Measurements from ENCODE around the gene SIT1. TPM values are rescaled to one million over a fixed set of nuclear protein-coding genes. Genes with fewer than 3 reads are reported as not detected.

SIT1 gene
- total RNA-seq, 6 experiments from 2014 or later, result 0.18 to 0.58 (median 0.37) TPM; not detected in 1

DNA sequence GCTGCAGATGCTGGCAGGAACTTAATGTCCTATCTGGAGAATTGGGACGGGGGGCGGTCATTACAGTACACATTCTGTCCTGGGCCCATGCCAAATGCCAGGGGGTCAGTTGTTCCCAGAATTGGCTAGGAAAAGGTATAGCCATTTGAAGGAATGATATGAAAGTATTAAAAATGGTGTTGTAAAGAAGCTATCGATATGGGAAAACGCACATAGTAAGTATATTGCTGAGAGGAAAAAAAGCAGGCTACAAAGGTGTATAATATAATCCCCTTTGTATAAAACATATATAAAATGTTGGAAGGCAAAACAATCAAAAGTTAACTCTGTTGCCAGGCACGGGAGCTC is 14.7 kb upstream of the SIT1 start:
- H3K4me3 ChIP-seq, result peak overlapping the region; percentile 18 to 58 (median 48)
- no peaks in the 10 kb centered on the region for H3K36me3 ChIP-seq
- intact Hi-C loops (cut with DNase I), result loop anchor here in 1 of 2 donors (10.0 kb wide), 1 partner anchor 59 kb away; no protein-coding TSS in a partner anchor
- H3K27me3 ChIP-seq, result no peaks in the 10 kb centered on the region
- WGBS (ENCODE audit: insufficient coverage, low coverage, low lambda C conversion rate, missing lambda C conversion rate), result 28% methylated on average over 5 of the region's 5 CpGs
- no peak for DNase-seq
- peaks cover 0 to 38% (median 7%) of the 10 kb centered on the region in 4 donors for H3K4me1 ChIP-seq
- H3K27ac ChIP-seq, result peak overlapping the region in 1 of 3 donors; percentile 26
- H3K9me3 ChIP-seq, result no peaks in the 10 kb centered on the region
- TF ChIP-seq, protein P1, sequence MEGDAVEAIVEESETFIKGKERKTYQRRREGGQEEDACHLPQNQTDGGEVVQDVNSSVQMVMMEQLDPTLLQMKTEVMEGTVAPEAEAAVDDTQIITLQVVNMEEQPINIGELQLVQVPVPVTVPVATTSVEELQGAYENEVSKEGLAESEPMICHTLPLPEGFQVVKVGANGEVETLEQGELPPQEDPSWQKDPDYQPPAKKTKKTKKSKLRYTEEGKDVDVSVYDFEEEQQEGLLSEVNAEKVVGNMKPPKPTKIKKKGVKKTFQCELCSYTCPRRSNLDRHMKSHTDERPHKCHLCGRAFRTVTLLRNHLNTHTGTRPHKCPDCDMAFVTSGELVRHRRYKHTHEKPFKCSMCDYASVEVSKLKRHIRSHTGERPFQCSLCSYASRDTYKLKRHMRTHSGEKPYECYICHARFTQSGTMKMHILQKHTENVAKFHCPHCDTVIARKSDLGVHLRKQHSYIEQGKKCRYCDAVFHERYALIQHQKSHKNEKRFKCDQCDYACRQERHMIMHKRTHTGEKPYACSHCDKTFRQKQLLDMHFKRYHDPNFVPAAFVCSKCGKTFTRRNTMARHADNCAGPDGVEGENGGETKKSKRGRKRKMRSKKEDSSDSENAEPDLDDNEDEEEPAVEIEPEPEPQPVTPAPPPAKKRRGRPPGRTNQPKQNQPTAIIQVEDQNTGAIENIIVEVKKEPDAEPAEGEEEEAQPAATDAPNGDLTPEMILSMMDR (IDR thresholded peaks at IDR 0.05), result no peak
- no peak for TF ChIP-seq POLR2A (IDR thresholded peaks at IDR 0.05)
- ATAC-seq, result no peak

DNA sequence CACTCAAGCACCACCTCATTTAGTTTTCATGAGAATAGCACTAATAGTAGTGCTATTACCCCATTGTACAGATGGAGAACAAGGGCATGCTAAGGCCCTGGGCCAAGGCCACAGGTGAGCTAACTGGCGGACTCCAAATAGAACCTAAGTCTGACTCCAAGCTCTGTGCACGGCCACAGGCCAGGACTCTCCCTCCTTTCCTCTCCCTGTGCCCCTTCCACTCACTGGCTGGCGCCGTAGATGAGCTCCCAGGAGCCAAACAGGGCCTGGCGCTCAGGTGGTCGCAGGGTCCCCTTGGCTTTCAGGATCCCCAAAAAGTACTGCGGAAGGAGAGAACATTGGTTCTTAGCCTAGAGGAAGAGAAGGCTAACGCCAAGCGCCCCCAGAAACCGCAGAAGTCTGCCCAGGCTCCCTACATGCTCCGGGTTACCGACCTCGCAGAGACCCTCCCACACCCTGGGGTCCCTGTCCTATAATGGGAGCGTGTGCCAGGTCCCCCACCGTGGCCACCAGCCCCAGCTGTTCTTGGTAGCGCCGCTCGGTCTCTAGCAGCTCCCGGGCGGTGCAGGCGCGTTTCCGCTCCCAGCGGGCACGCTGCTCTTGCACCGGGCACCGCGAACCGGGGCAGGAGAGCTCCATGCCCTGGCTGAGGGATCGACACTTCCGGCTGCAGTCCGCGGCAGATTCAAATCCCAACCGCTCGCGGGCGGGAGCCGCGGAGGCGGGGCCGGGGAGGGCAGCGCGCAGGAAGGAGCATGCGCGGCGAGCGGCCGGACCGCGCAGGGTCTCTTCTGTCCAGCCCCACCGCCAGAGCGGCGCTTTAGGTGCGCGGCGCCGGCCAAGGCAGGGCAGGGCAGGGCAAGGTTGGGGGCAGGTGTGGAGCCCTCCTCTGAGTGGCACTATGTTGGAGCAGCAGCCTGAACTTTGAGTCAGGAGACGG is 14.1 kb upstream of the SIT1 start, which contains the start of gene ARHGEF39:
ARHGEF39 (minus strand) TSS at position 665 of the 940 bp plus-strand sequence; CDS start at position 639, 26 bp downstream.
- Histone ChIP-seq H3K9me3 (no peaks in the 10 kb centered on the region), H3K27ac (peak within 1 kb of the TSS in 1 of 3 donors; percentile 26), H3K36me3 (no peaks in the 10 kb centered on the region), H3K4me1 (peaks cover 0 to 38% (median 7%) of the 10 kb centered on the region in 4 donors), H3K4me3 (peak within 1 kb of the TSS; percentile 18 to 58 (median 48)), H3K27me3 (no peaks in the 10 kb centered on the region)
- 0% methylated on average over 1 of the region's 58 CpGs for WGBS (ENCODE audit: insufficient coverage, low coverage, low lambda C conversion rate, missing lambda C conversion rate)
- ATAC-seq (peak; percentile 82 to 88 (median 87)), DNase-seq (peak; percentile 85 to 87 (median 85))
- TF ChIP-seq, protein P1 (IDR thresholded peaks at IDR 0.05), result peak in 2 of 4 donors; percentile 18 to 25
- peak; percentile 49 for TF ChIP-seq POLR2A (IDR thresholded peaks at IDR 0.05)
- intact Hi-C loops (cut with DNase I), result loop anchor here (5.0 to 10.0 kb wide), 2 partner anchors 60 to 62 kb away; no protein-coding TSS in a partner anchor

DNA sequence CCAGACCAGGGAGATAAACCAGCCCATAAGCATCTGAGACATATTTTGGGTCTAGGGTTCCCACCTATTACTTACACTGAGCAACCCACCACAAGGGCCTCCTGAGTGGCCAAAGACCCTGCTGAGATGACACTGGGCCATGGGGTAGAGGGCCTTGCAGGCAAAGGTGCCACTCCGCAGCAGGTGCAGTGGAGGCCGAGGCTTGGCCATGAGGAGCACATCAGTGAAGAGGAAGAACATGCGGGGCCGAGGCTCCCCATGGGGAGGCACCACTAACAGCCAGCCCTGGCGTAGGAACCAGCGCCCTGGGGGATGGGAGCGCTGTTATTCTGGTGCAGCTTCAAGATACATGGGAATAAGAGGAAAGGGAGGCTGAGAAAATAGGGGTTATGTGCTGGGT is 11.7 kb upstream of the SIT1 start:
- peak overlapping the region in 1 of 3 donors; percentile 36 for H3K27ac ChIP-seq
- H3K9me3 ChIP-seq, result no peaks in the 10 kb centered on the region

DNA sequence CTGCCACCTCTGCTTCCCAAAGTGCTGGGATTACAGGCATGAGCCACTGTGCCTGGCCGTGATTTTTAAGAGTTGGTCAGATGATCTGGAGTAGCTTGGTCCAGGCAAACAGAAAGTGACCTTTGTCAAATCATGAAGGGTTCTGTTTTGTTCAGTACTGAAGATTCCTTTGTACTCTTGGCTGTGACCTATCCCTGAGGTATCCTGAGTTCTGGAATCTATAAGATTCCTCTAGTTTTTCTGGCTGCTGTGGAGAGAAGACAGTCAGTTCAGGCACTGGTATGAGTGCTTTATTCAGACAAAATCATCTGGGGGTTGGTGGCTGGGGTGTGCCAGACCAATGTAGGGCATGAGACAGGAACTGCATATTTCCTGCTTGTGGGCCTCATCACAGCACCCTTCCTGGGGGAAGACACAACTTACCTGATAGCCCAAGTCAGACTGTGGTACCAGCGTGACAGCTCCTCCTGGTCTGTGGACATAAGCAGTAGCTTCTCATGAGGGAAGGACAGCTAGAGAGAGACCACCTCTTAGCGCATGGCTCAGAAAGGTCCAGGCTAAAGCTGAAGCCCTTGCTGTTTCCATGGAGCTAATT is 11.1 kb upstream of the SIT1 start:
- peak overlapping the region; percentile 16 to 36 (median 35) for H3K27ac ChIP-seq
- TF ChIP-seq, protein P1 (IDR thresholded peaks at IDR 0.05), result no peak
- no peak for TF ChIP-seq POLR2A (IDR thresholded peaks at IDR 0.05)
- H3K36me3 ChIP-seq, result no peaks in the 10 kb centered on the region
- DNase-seq (no peak), ATAC-seq (no peak)
- WGBS (ENCODE audit: insufficient coverage, low coverage, low lambda C conversion rate, missing lambda C conversion rate), result 36% methylated on average over 2 of the region's 3 CpGs
- H3K27me3 ChIP-seq, result no peaks in the 10 kb centered on the region
- H3K9me3 ChIP-seq, result no peaks in the 10 kb centered on the region
- H3K4me3 ChIP-seq, result no peak overlapping the region
- intact Hi-C loops (cut with DNase I), result loop anchor here (5.0 to 10.0 kb wide), 2 partner anchors 63 to 65 kb away; no protein-coding TSS in a partner anchor
- H3K4me1 ChIP-seq, result peaks cover 0 to 32% (median 3%) of the 10 kb centered on the region in 4 donors

More for the DNA sequence above, 11.7 kb upstream of the SIT1 start:
- intact Hi-C loops (cut with DNase I), result loop anchor here (5.0 to 10.0 kb wide), 2 partner anchors 62 to 65 kb away; no protein-coding TSS in a partner anchor
- H3K36me3 ChIP-seq, result no peaks in the 10 kb centered on the region
- no peak for TF ChIP-seq POLR2A (IDR thresholded peaks at IDR 0.05)
- TF ChIP-seq, protein P1 (IDR thresholded peaks at IDR 0.05), result no peak
- ATAC-seq (no peak), DNase-seq (no peak)
- WGBS (ENCODE audit: insufficient coverage, low coverage, low lambda C conversion rate, missing lambda C conversion rate), result no CpG with 5 or more reads among the region's 7 CpGs
- H3K4me1 ChIP-seq, result peaks cover 0 to 32% (median 3%) of the 10 kb centered on the region in 4 donors
- H3K27me3 ChIP-seq, result no peaks in the 10 kb centered on the region
- H3K4me3 ChIP-seq, result no peak overlapping the region

Measured in right lobe of liver (tissue), 6 donors.